Tibial nerve (tissue), 4 donors: Measurements from ENCODE around the gene SUMO1. TPM values are rescaled to one million over a fixed set of nuclear protein-coding genes. Genes with fewer than 3 reads are reported as not detected.

ENCODE experiments used
- DNase-seq, 2 donors: peaks; one replicate each; pipeline ENCODE4 v3.0.0-alpha.2; 2019; ENCODE audit warnings: low spot score in 2 of 2
- H3K27ac ChIP-seq, 4 donors: fragments of 200-600 bp; sonication (generic) in 3 of 4; one replicate each; pipeline ENCODE4 v1.5.1; 2017 to 2019; ENCODE audit warnings: mild to moderate bottlenecking in 1 of 4
- H3K27me3 ChIP-seq, 2 donors: fragments of 200-600 bp; sonication (generic) in 1 of 2; one replicate each; pipeline versions ENCODE4 v1.5.1 to v1.6.0; 2017 to 2019
- H3K36me3 ChIP-seq, 3 donors: fragments of 200-600 bp; sonication (generic); one replicate each; pipeline ENCODE4 v1.5.1; 2018 to 2019
- H3K4me1 ChIP-seq, 4 donors: fragments of 200-600 bp; sonication (generic) in 3 of 4; one replicate each; pipeline ENCODE4 v1.5.1; 2017 to 2019
- H3K4me3 ChIP-seq, 4 donors: fragments of 200-600 bp; sonication (generic) in 3 of 4; one replicate each; pipeline ENCODE4 v1.5.1; 2017 to 2019; ENCODE audit warnings: mild to moderate bottlenecking in 1 of 4, moderate library complexity in 1 of 4
- H3K9me3 ChIP-seq, 4 donors: fragments of 200-600 bp; sonication (generic) in 3 of 4; one replicate each; pipeline ENCODE4 v1.5.1; 2017 to 2019
- EP300 ChIP-seq, 2 donors: sonication (generic); formaldehyde crosslinking; IDR thresholded peaks; one replicate each; pipeline ENCODE4 v1.6.1; 2017; ENCODE audit warnings: antibody characterized with exemption in 2 of 2, mild to moderate bottlenecking in 1 of 2
- POLR2A ChIP-seq, 2 donors: fragments of 450-650 bp; IDR thresholded peaks; one replicate each; pipeline ENCODE4 v1.6.1; 2017; ENCODE audit warnings: antibody characterized with exemption in 2 of 2, mild to moderate bottlenecking in 2 of 2, moderate library complexity in 2 of 2
- WGBS, 2 donors: methylation state at CpG; one replicate each; pipeline ENCODE4 v1.1.5; 2018; 5-methylcytosine and 5-hydroxymethylcytosine counted together
- small RNA-seq: library from RNA; depleted of rRNA; stranded (forward); fragments of <200 nt; gene quantifications from one replicate; pipeline ENCODE3, GENCODE V24; 2016
- total RNA-seq, 4 donors: library from RNA; depleted of rRNA; stranded (reverse); fragments of >200 nt; gene quantifications; one replicate each; pipeline ENCODE4 v1.1.0, GENCODE V29; 2016
- TF ChIP-seq, protein P1 (sequence below), 5 experiments: fragments of 200-600 bp in 3 of 5; fragments of 450-650 bp in 2 of 5; sonication (generic) in 3 of 5; IDR thresholded peaks; one replicate each; pipeline ENCODE4 v1.5.1; 2016 to 2019; ENCODE audit warnings: antibody characterized with exemption in 5 of 5, mild to moderate bottlenecking in 3 of 5, moderate library complexity in 2 of 5

Gene SUMO1
- total RNA-seq, 4 donors from 2014 or later, result 43.3 to 52.2 (median 48.3) TPM

DNA sequence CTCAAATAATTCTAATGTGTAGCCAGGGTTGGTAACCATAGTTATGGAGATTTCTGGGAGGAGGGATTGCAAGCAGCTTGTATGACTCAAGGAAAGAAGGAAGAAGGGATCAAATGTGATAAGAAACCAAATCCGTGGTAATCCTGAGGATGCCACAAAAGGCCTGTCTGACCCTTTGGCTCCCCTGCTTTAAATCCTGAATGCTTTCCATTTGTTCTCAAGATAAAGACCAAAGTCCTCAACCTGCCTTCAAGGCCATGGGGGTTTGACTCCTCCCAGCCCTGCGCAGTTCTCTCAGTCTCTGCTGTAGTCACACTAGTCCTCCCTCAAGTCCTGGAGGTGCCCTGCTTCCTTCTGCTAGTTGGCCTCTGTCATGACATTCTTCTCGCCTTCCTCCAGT, 74.0 kb downstream of the SUMO1 start:
- H3K4me1 ChIP-seq, result no peaks in the 10 kb centered on the region
- DNase-seq, result no peak
- no peak overlapping the region for H3K27ac ChIP-seq
- no peaks in the 10 kb centered on the region for H3K36me3 ChIP-seq
- no peak overlapping the region for H3K4me3 ChIP-seq
- TF ChIP-seq, protein P1, sequence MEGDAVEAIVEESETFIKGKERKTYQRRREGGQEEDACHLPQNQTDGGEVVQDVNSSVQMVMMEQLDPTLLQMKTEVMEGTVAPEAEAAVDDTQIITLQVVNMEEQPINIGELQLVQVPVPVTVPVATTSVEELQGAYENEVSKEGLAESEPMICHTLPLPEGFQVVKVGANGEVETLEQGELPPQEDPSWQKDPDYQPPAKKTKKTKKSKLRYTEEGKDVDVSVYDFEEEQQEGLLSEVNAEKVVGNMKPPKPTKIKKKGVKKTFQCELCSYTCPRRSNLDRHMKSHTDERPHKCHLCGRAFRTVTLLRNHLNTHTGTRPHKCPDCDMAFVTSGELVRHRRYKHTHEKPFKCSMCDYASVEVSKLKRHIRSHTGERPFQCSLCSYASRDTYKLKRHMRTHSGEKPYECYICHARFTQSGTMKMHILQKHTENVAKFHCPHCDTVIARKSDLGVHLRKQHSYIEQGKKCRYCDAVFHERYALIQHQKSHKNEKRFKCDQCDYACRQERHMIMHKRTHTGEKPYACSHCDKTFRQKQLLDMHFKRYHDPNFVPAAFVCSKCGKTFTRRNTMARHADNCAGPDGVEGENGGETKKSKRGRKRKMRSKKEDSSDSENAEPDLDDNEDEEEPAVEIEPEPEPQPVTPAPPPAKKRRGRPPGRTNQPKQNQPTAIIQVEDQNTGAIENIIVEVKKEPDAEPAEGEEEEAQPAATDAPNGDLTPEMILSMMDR (IDR thresholded peaks at IDR 0.05), result no peak
- no peak for TF ChIP-seq POLR2A (IDR thresholded peaks at IDR 0.05)
- no peak for TF ChIP-seq EP300 (IDR thresholded peaks at IDR 0.05)
- H3K27me3 ChIP-seq, result no peaks in the 10 kb centered on the region
- H3K9me3 ChIP-seq, result no peaks in the 10 kb centered on the region
- WGBS, 2 donors, result 79 to 83% methylated on average over 3 of the region's 3 CpGs

DNA sequence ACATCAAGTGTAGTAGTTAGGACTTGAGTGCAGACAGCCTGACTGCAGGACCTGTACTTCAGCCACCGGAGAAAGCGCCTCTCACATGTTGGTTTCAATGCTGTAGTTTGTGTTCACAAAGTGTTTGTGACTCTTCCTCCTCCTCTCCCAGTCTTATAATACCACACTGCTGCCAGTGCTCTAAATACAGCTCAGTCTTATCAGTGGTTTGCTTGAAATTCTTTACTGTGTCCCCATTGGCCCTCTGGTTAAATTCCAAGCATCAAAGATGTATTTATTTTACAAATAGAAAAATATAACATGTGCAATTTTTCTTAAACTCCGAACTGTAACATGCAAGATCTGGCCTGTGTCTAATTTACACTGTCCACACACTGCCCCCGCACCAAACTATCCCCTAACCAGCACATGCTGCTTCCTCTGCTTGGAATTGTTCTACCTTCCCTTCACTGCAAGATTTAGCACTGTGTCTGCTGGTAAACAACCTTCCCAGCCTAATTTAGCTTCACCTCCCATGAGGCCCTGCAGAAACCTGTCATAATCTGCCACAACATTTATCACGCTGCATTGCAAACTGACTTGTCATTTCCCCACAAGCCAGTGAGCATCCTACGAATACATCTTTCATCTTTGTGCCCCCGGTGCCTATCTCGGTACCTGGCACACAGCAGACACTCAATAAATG, 77.1 kb downstream of the SUMO1 start:
- no peaks in the 10 kb centered on the region for H3K27me3 ChIP-seq
- H3K36me3 ChIP-seq, result no peaks in the 10 kb centered on the region
- 71 to 73% methylated on average over 8 of the region's 8 CpGs for WGBS, 2 donors
- TF ChIP-seq POLR2A (IDR thresholded peaks at IDR 0.05), result no peak
- TF ChIP-seq, protein P1 (IDR thresholded peaks at IDR 0.05), result no peak
- TF ChIP-seq EP300 (IDR thresholded peaks at IDR 0.05), result no peak
- no peak overlapping the region for H3K27ac ChIP-seq
- no peaks in the 10 kb centered on the region for H3K4me1 ChIP-seq
- H3K4me3 ChIP-seq, result no peak overlapping the region
- no peaks in the 10 kb centered on the region for H3K9me3 ChIP-seq
- DNase-seq, result no peak

DNA sequence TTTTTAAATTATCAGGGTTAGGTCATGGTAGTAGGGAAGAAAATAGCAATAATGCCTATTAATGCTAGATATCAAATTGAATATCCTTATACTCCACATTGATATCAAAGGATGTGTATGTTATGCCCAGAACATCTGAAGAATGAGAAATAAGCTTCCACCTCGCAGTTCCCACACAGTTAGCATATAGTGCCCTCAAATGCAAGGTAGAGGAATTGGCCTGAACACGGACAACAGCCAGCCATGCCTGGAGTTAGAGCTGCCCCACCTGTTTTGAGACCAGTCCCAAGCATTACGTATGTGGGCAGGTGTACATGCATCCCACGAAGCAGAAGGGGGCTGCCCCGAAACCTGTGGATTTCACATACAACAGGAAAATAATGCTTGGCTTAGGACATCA, 79.6 kb downstream of the SUMO1 start:
- DNase-seq, result no peak
- H3K4me1 ChIP-seq, result no peaks in the 10 kb centered on the region
- H3K36me3 ChIP-seq, result no peaks in the 10 kb centered on the region
- H3K9me3 ChIP-seq, result no peaks in the 10 kb centered on the region
- TF ChIP-seq POLR2A (IDR thresholded peaks at IDR 0.05), result no peak
- TF ChIP-seq, protein P1 (IDR thresholded peaks at IDR 0.05), result peak in 3 of 5 experiments; percentile 7 to 18 (median 12)
- H3K27me3 ChIP-seq, result no peaks in the 10 kb centered on the region
- WGBS, 2 donors, result 64 to 66% methylated on average over 5 of the region's 5 CpGs
- no peak overlapping the region for H3K27ac ChIP-seq
- H3K4me3 ChIP-seq, result no peak overlapping the region

DNA sequence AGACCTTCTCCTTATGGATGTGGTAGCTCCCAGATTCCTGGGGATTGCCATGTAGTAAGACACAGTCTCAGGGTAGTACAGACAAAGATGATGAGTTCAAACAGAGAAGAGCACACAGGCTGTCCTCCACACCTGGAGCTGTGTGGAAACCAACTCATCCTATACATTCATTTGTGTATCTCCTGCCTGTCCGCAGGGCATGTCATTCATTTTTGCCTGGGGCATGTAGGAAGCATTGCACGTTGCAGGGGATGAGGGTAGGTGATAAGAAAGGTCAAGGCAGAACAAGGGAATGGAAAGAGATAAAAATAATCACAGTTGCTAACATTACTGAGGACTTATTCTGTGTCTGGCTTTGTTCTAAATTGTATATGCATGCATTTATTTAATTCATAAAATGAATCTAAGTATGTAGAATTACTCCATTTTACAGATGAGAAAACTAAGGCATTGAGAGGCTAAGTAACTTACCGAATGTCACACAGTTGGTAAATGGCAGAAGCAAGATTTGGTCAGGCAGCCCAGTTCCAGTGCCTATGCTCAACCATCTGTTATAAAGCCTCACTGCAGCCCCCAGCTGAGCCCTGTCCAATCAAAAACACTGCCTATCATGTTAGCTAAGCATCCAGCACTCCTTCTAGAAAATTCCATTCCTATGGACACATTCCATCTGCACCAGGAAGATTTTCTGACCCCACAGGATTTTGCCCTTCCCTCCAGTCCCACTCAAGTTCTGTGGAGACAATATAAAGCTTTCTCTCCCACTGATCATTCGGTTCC, 81.0 kb downstream of the SUMO1 start:
- WGBS, 2 donors, result 79 to 81% methylated on average over 4 of the region's 4 CpGs

More for the DNA sequence above, 81.0 kb downstream of the SUMO1 start:
- no peaks in the 10 kb centered on the region for H3K4me1 ChIP-seq
- no peak for DNase-seq
- H3K4me3 ChIP-seq, result no peak overlapping the region
- H3K27ac ChIP-seq, result no peak overlapping the region
- H3K27me3 ChIP-seq, result no peaks in the 10 kb centered on the region
- H3K9me3 ChIP-seq, result no peaks in the 10 kb centered on the region
- TF ChIP-seq POLR2A (IDR thresholded peaks at IDR 0.05), result no peak
- TF ChIP-seq, protein P1 (IDR thresholded peaks at IDR 0.05), result no peak
- H3K36me3 ChIP-seq, result no peaks in the 10 kb centered on the region

Small RNAs within 50 kb of the gene (small RNA-seq; reads per million reads assigned to genes)
- not detected for gene AC079354.2
- not detected for gene RF00575
- 201 reads per million, percentile 96 among the genes with 10 or more reads in this experiment for gene SNORD70

Other genes starting within 250 kb of the SUMO1 start
- 10 to 100 TPM in 2 of 4 donors, 1 to 10 TPM in 2; 7.2 to 14.2 (median 11.1) TPM for gene FZD7, start 204.7 kb downstream of the SUMO1 start, total RNA-seq
- gene KIAA2012, start 165.3 kb downstream of the SUMO1 start, total RNA-seq, result not detected
- gene NOP58, start 27.2 kb upstream of the SUMO1 start, total RNA-seq, result 10 to 100 TPM; 52.9 to 72.8 (median 69.6) TPM
- gene BMPR2, start 137.7 kb upstream of the SUMO1 start, total RNA-seq, result 10 to 100 TPM; 37.8 to 53.3 (median 51.2) TPM